Lower leg skin (tissue), 4 donors: ENCODE results near the gene TXNL4B. TPM values are rescaled to one million over a fixed set of nuclear protein-coding genes. Genes with fewer than 3 reads are reported as not detected.
A peak's percentile ranks its signal among the peaks of the same experiment; 100 is the strongest.

Experiments used
- DNase-seq, 2 donors: peaks; one replicate each; pipeline ENCODE4 v3.0.0-alpha.2; 2019; ENCODE audit warnings: low spot score in 2 of 2
- H3K4me3 ChIP-seq: fragments of 200-600 bp; sonication (generic); 2 replicates; pipeline ENCODE4 v1.5.1; 2017; ENCODE audit warnings: mild to moderate bottlenecking, low read depth; ENCODE audit not compliant: poor library complexity, severe bottlenecking
- CTCF ChIP-seq, 3 donors: fragments of 450-650 bp; IDR thresholded peaks; one replicate each; pipeline ENCODE4 v1.5.1; 2016; ENCODE audit warnings: antibody characterized with exemption in 3 of 3, mild to moderate bottlenecking in 3 of 3, moderate library complexity in 2 of 3
- POLR2A ChIP-seq, 2 donors: fragments of 450-650 bp; IDR thresholded peaks; one replicate each; pipeline ENCODE4 v1.6.1; 2016 to 2017; ENCODE audit warnings: antibody characterized with exemption in 2 of 2, mild to moderate bottlenecking in 1 of 2, moderate library complexity in 1 of 2
- WGBS, 2 donors: methylation state at CpG; one replicate each; pipeline ENCODE4 v1.1.5; 2018; 5-methylcytosine and 5-hydroxymethylcytosine counted together
- intact Hi-C: fragments of 100-400 bp; cut with DNase I; formaldehyde crosslinking; loops from one replicate; pipeline ENCODE4 v1.15.0; 2023; ENCODE audit warnings: low total_unique reads
- total RNA-seq, 4 donors: library from RNA; depleted of rRNA; stranded (reverse); fragments of >200 nt; gene quantifications; one replicate each; pipeline ENCODE4 v1.1.0, GENCODE V29; 2016

Gene TXNL4B
- total RNA-seq, 4 donors from 2014 or later: 10.5 to 12.4 (median 11.4) TPM

GRCh38 chr16:72111657-72112451 lies 18.4 kb upstream of the TXNL4B start:
- intact Hi-C loops: no loop called here
- peak in 1 of 2 donors; percentile 73 for DNase-seq
- 86 to 88% methylated on average over 19 of the region's 19 CpGs for WGBS, 2 donors
- no peak for TF ChIP-seq POLR2A (IDR thresholded peaks at IDR 0.05)
- no peak for TF ChIP-seq CTCF (IDR thresholded peaks at IDR 0.05)
- H3K4me3 ChIP-seq: no peak overlapping the region

- H3K4me3 ChIP-seq: no peak overlapping the region
- 96% methylated on average over 23 of the region's 23 CpGs for WGBS, 2 donors
- intact Hi-C loops: no loop called here
- peak in 1 of 2 donors; percentile 75 for DNase-seq
- TF ChIP-seq CTCF (IDR thresholded peaks at IDR 0.05) (no peak), POLR2A (IDR thresholded peaks at IDR 0.05) (no peak)
These were observed 17.5 kb upstream of the TXNL4B start for GRCh38 chr16:72110662-72111615.

GRCh38 chr16:72109966-72110530 lies 16.6 kb upstream of the TXNL4B start:
- intact Hi-C loops: no loop called here
- 91 to 93% methylated on average over 12 of the region's 12 CpGs for WGBS, 2 donors
- DNase-seq: peak in 1 of 2 donors; percentile 64
- H3K4me3 ChIP-seq: no peak overlapping the region
- TF ChIP-seq CTCF (IDR thresholded peaks at IDR 0.05) (no peak), POLR2A (IDR thresholded peaks at IDR 0.05) (no peak)

- H3K4me3 ChIP-seq: no peak overlapping the region
- 89 to 96% methylated on average over 12 of the region's 12 CpGs for WGBS, 2 donors
- intact Hi-C loops: no loop called here
- TF ChIP-seq CTCF (IDR thresholded peaks at IDR 0.05) (no peak), POLR2A (IDR thresholded peaks at IDR 0.05) (no peak)
- peak in 1 of 2 donors; percentile 42 for DNase-seq
These were observed 15.9 kb upstream of the TXNL4B start for GRCh38 chr16:72109300-72109699.

- H3K4me3 ChIP-seq: no peak overlapping the region
- intact Hi-C loops: no loop called here
- 87 to 90% methylated on average over 16 of the region's 16 CpGs for WGBS, 2 donors
- TF ChIP-seq POLR2A (IDR thresholded peaks at IDR 0.05): no peak
- no peak for TF ChIP-seq CTCF (IDR thresholded peaks at IDR 0.05)
- DNase-seq: peak in 1 of 2 donors; percentile 57
These were observed 15.1 kb upstream of the TXNL4B start for GRCh38 chr16:72108353-72109102.
